GM12865 (cell line): ENCODE measurements around the gene SMG6.

Experiments used
- DNase-seq: peaks from one replicate; pipeline ENCODE4 v3.0.0; 2010; ENCODE audit warnings: low read depth
- H3K4me3 ChIP-seq: 2 replicates; pipeline ENCODE4 v1.5.1; 2011; ENCODE audit warnings: mild to moderate bottlenecking, low read depth, low read length, control low read depth
- TF ChIP-seq, protein P1 (sequence below): IDR thresholded peaks from 2 replicates; pipeline ENCODE4 v1.5.1; 2011; ENCODE audit warnings: low read length, control low read depth, low read depth, inconsistent platforms; ENCODE audit not compliant: insufficient read depth; ENCODE audit errors: missing control alignments

SMG6 gene

DNA sequence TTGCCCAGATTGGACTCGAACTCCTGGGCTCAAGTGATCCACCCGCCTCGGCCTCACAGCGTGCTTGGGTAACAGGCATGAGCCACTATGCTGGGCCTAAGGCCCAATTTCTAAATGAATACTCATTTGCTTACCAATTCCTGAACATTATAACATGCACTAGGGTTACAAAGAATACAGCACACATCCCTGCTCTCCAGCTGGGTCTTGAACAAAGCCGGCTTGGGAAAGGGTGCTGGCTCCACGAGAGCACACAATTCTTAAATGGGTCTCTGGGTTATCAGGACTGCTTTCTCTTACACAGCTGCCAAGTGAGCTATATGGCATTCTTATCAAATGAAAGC is 190.3 kb downstream of the SMG6 start:
- TF ChIP-seq, protein P1, sequence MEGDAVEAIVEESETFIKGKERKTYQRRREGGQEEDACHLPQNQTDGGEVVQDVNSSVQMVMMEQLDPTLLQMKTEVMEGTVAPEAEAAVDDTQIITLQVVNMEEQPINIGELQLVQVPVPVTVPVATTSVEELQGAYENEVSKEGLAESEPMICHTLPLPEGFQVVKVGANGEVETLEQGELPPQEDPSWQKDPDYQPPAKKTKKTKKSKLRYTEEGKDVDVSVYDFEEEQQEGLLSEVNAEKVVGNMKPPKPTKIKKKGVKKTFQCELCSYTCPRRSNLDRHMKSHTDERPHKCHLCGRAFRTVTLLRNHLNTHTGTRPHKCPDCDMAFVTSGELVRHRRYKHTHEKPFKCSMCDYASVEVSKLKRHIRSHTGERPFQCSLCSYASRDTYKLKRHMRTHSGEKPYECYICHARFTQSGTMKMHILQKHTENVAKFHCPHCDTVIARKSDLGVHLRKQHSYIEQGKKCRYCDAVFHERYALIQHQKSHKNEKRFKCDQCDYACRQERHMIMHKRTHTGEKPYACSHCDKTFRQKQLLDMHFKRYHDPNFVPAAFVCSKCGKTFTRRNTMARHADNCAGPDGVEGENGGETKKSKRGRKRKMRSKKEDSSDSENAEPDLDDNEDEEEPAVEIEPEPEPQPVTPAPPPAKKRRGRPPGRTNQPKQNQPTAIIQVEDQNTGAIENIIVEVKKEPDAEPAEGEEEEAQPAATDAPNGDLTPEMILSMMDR = no peak
- no peak for DNase-seq
- no peak overlapping the region for H3K4me3 ChIP-seq

- TF ChIP-seq, protein P1 = no peak
- no peak for DNase-seq
Measured at GRCh38 chr17:2111691-2112090, 191.9 kb downstream of the SMG6 start.

GRCh38 chr17:2110436-2110835 is 193.1 kb downstream of the SMG6 start:
- TF ChIP-seq, protein P1 = no peak

More at GRCh38 chr17:2111691-2112090, 191.9 kb downstream of the SMG6 start:
- no peak overlapping the region for H3K4me3 ChIP-seq

GRCh38 chr17:2108170-2108569 is 195.4 kb downstream of the SMG6 start:
- H3K4me3 ChIP-seq = no peak overlapping the region
- peak; percentile 65 for DNase-seq
- TF ChIP-seq, protein P1 = no peak

More at GRCh38 chr17:2110436-2110835, 193.1 kb downstream of the SMG6 start:
- no peak overlapping the region for H3K4me3 ChIP-seq
- no peak for DNase-seq

DNA sequence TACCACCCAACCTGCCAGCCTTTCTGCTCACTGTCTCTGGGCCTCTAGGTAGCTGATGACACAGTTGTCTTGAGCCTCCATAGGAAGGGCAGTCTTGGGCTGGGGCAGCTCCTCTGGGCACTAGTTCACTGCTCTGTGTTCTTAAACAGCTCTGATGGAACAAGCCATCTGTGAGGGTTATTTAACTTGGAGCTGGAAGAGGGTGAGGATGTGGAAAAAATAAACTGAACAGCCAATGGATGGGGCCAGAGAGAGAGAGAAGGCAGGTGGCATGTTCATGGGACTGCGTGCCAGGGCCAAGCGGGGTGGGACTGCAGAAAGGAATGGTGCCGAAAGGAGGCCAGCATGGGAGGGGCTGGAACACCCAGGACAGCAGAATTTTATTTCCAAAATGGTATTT is 196.1 kb downstream of the SMG6 start:
- no peak for DNase-seq

GRCh38 chr17:2107050-2107449 is 196.5 kb downstream of the SMG6 start:
- TF ChIP-seq, protein P1 = no peak
- no peak overlapping the region for H3K4me3 ChIP-seq
- DNase-seq = no peak

More for the DNA sequence above, 196.1 kb downstream of the SMG6 start:
- TF ChIP-seq, protein P1 = no peak
- no peak overlapping the region for H3K4me3 ChIP-seq

DNA sequence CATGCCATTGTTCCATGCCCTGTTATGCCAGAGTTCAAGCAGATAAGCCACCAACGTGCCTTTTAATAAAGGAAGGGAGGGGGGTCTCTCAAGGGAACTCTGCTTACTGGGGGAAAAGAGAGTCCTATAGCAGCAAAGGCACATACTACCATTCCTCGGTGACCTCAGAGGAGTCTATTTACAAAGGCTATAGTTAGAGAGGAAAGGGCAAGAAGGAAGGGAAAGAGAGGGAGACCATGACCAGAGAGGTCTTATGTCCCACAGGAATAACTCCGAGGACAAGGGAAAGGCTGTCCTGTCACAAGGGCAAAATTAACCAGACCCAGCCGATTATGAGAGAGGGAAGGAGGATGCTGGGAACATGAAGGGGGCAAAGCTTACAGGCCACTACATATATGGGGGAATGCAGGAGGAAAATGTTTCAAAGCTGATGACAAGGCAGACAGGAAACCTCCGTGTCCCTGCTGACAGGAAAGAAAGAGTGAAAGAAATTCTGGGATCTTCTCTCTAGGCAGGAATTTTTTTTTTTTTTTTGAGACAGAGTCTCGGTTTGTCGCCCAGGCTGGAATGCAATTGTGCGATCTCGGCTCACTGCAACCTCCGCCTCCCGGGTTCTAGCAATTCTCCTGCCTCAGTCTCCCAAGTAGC is 197.2 kb downstream of the SMG6 start:
- no peak overlapping the region for H3K4me3 ChIP-seq
- no peak for DNase-seq
- TF ChIP-seq, protein P1 = no peak
